H1 (cell line): ENCODE measurements around the gene FRY. TPM values are rescaled to one million over a fixed set of nuclear protein-coding genes. Genes with fewer than 3 reads are reported as not detected.

Source experiments
- CTCF ChIA-PET: fragments of 300-600 bp; sonication (Branson Sonifier 250); formaldehyde crosslinking; loops from one replicate; lab custom pipeline; 2021; ENCODE audit not compliant: partially characterized antibody; lab: Charles Lee
- POLR2A ChIA-PET: fragments of 300-600 bp; sonication (Branson Sonifier 250); formaldehyde crosslinking; loops from one replicate; lab custom pipeline; 2021; ENCODE audit warnings: inconsistent platforms; ENCODE audit not compliant: partially characterized antibody; lab: Charles Lee
- DNase-seq, 2 experiments: peaks; one replicate each; pipeline versions ENCODE4 v3.0.0 to v3.0.0-alpha.2; 2010 to 2022; ENCODE audit warnings: low spot score in 2 of 2, low read depth in 1 of 2, mixed read lengths in 1 of 2
- FAIRE-seq: peaks from 2 replicates; lab custom pipeline; 2011; peaks lifted over from hg19 to GRCh38; lab: Jason Lieb, UNC
- H2AFZ ChIP-seq: 2 replicates; pipeline ENCODE4 v1.8.1; 2012; ENCODE audit warnings: low read length, inconsistent platforms
- H2AK5ac ChIP-seq: 2 replicates; pipeline ENCODE4 v1.6.1; 2013; ENCODE audit warnings: low read depth, low read length
- H2BK120ac ChIP-seq: replicated peaks from 2 replicates; pipeline ENCODE3; 2013; ENCODE audit warnings: low read depth, low read length, inconsistent platforms
- H2BK12ac ChIP-seq: 2 replicates; pipeline ENCODE4 v1.6.1; 2013; ENCODE audit warnings: low read depth, low read length
- H2BK15ac ChIP-seq: 2 replicates; pipeline ENCODE4 v1.6.1; 2013; ENCODE audit warnings: low read length
- H2BK20ac ChIP-seq: 2 replicates; pipeline ENCODE4 v1.6.1; 2013; ENCODE audit warnings: low read length
- H2BK5ac ChIP-seq: 2 replicates; pipeline ENCODE4 v1.6.1; 2013; ENCODE audit warnings: low read depth, low read length
- H3K14ac ChIP-seq: 2 replicates; pipeline ENCODE4 v1.6.1; 2013; ENCODE audit warnings: inconsistent platforms; ENCODE audit not compliant: insufficient read length
- H3K18ac ChIP-seq: 2 replicates; pipeline ENCODE4 v1.6.1; 2013; ENCODE audit warnings: low read length; ENCODE audit errors: extremely low read depth
- H3K23ac ChIP-seq: 2 replicates; pipeline ENCODE4 v1.6.1; 2013; ENCODE audit warnings: inconsistent platforms; ENCODE audit not compliant: insufficient read length
- H3K23me2 ChIP-seq: 2 replicates; pipeline ENCODE4 v1.6.1; 2013; ENCODE audit warnings: low read depth, low read length
- H3K27ac ChIP-seq: 2 replicates; pipeline ENCODE4 v1.6.1; 2011; ENCODE audit warnings: low read depth, low read length, inconsistent platforms
- H3K27me3 ChIP-seq, 4 experiments: replicated peaks in 1 of 4; 1 replicate in 1 of 4; 2 replicates in 3 of 4; pipeline versions ENCODE4 v1.6.1 to v1.8.1; 2011 to 2013; ENCODE audit warnings: low read length in 3 of 4, mild to moderate bottlenecking in 3 of 4, inconsistent platforms in 2 of 4, mixed read lengths in 2 of 4, moderate library complexity in 1 of 4; ENCODE audit not compliant: control insufficient read depth in 3 of 4, insufficient read depth in 3 of 4; ENCODE audit errors: extremely low read depth in 1 of 4
- H3K36me3 ChIP-seq, 4 experiments: 2 replicates each; pipeline versions ENCODE4 v1.6.1 to v1.8.1; 2011 to 2013; ENCODE audit warnings: mild to moderate bottlenecking in 4 of 4, low read length in 3 of 4, moderate library complexity in 2 of 4, control low read depth in 1 of 4, inconsistent platforms in 1 of 4; ENCODE audit not compliant: insufficient read depth in 4 of 4, control insufficient read depth in 2 of 4
- H3K4ac ChIP-seq: replicated peaks from 2 replicates; pipeline ENCODE3; 2013; ENCODE audit warnings: low read length, low read depth, mixed read lengths, inconsistent platforms; ENCODE audit not compliant: insufficient read length
- H3K4me1 ChIP-seq, 4 experiments: replicated peaks in 1 of 4; 1 replicate in 1 of 4; 2 replicates in 3 of 4; pipeline versions ENCODE4 v1.6.1 to v1.8.1; 2011 to 2013; ENCODE audit warnings: low read length in 3 of 4, inconsistent platforms in 2 of 4, mixed read lengths in 1 of 4; ENCODE audit not compliant: insufficient read depth in 4 of 4, control insufficient read depth in 3 of 4
- H3K4me2 ChIP-seq, 2 experiments: 2 replicates each; pipeline versions ENCODE4 v1.6.1 to v1.8.1; 2011 to 2013; ENCODE audit warnings: low read depth in 2 of 2, low read length in 2 of 2, control low read depth in 1 of 2, inconsistent platforms in 1 of 2, mild to moderate bottlenecking in 1 of 2; ENCODE audit not compliant: insufficient read depth in 1 of 2
- H3K4me3 ChIP-seq, 4 experiments: fragments of 200-600, 300-600 bp in 1 of 4; sonication (generic), shearing (Covaris generic), sonication (Bioruptor Twin) in 1 of 4; 2 replicates each; pipeline versions ENCODE4 v1.5.1 to v1.8.1; 2011 to 2016; ENCODE audit warnings: low read length in 4 of 4, low read depth in 3 of 4, control low read depth in 2 of 4, inconsistent platforms in 2 of 4, mild to moderate bottlenecking in 2 of 4, mixed read lengths in 1 of 4, moderate library complexity in 1 of 4; ENCODE audit not compliant: insufficient read depth in 2 of 4; ENCODE audit errors: extremely low read depth in 1 of 4
- H3K56ac ChIP-seq: replicated peaks from 2 replicates; pipeline ENCODE3; 2013; ENCODE audit warnings: low read depth, mild to moderate bottlenecking, mixed read lengths, low read length, inconsistent platforms; ENCODE audit not compliant: insufficient read length
- H3K79me1 ChIP-seq: 2 replicates; pipeline ENCODE4 v1.6.1; 2013; ENCODE audit warnings: low read depth, low read length, control low read depth
- H3K79me2 ChIP-seq, 2 experiments: 2 replicates each; pipeline versions ENCODE4 v1.6.1 to v1.8.1; 2012 to 2013; ENCODE audit warnings: low read length in 2 of 2, mild to moderate bottlenecking in 2 of 2, inconsistent platforms in 1 of 2; ENCODE audit not compliant: insufficient read depth in 2 of 2, control insufficient read depth in 1 of 2
- H3K9ac ChIP-seq, 4 experiments: replicated peaks in 1 of 4; 1 replicate in 1 of 4; 2 replicates in 3 of 4; pipeline versions ENCODE4 v1.6.1 to v1.8.1; 2011 to 2013; ENCODE audit warnings: low read depth in 3 of 4, low read length in 3 of 4, control low read depth in 2 of 4, mild to moderate bottlenecking in 2 of 4, moderate library complexity in 2 of 4, inconsistent platforms in 1 of 4; ENCODE audit errors: extremely low read depth in 1 of 4
- H3K9me3 ChIP-seq, 2 experiments: 2 replicates each; pipeline versions ENCODE4 v1.6.1 to v1.8.1; 2012 to 2013; ENCODE audit warnings: mild to moderate bottlenecking in 2 of 2, moderate library complexity in 2 of 2, control low read depth in 1 of 2, inconsistent platforms in 1 of 2, low read depth in 1 of 2, low read length in 1 of 2, mixed read lengths in 1 of 2; ENCODE audit not compliant: insufficient read depth in 2 of 2
- H4K20me1 ChIP-seq, 2 experiments: replicated peaks in 1 of 2; 2 replicates each; pipeline versions ENCODE3 to v1.8.1; 2011 to 2013; ENCODE audit warnings: inconsistent platforms in 2 of 2, low read length in 2 of 2, mild to moderate bottlenecking in 1 of 2; ENCODE audit not compliant: insufficient read depth in 2 of 2, control insufficient read depth in 1 of 2
- H4K5ac ChIP-seq: 2 replicates; pipeline ENCODE4 v1.6.1; 2013; ENCODE audit warnings: low read length, low read depth, mixed read lengths, inconsistent platforms; ENCODE audit not compliant: insufficient read length
- H4K8ac ChIP-seq: 2 replicates; pipeline ENCODE4 v1.8.0; 2013; ENCODE audit warnings: mild to moderate bottlenecking, moderate library complexity, low read length, inconsistent platforms; ENCODE audit not compliant: insufficient read depth; ENCODE audit errors: extremely low read depth
- H4K91ac ChIP-seq: replicated peaks from 2 replicates; pipeline ENCODE3; 2013; ENCODE audit warnings: low read length, mixed read lengths, inconsistent platforms; ENCODE audit not compliant: insufficient read length
- EGR1 ChIP-seq: IDR thresholded peaks from 2 replicates; pipeline ENCODE4 v1.6.1; 2011; ENCODE audit warnings: low read depth, low read length, borderline replicate concordance
- FOSL1 ChIP-seq: IDR thresholded peaks from 2 replicates; pipeline ENCODE4 v1.6.1; 2011; ENCODE audit warnings: mild to moderate bottlenecking, low read depth, low read length, moderate library complexity; ENCODE audit not compliant: insufficient read depth
- GTF2F1 ChIP-seq: IDR thresholded peaks from 2 replicates; pipeline ENCODE4 v1.6.1; 2012; ENCODE audit warnings: low read depth, low read length, improper control_type of control experiment, borderline replicate concordance
- JUN ChIP-seq: IDR thresholded peaks from 2 replicates; pipeline ENCODE4 v1.6.1; 2011; ENCODE audit warnings: low read depth, mild to moderate bottlenecking, improper control_type of control experiment, low read length
- KDM1A ChIP-seq: fragments of 200-600, 300-600 bp; sonication (generic); IDR thresholded peaks from 2 replicates; pipeline ENCODE4 v1.7.1; 2016; ENCODE audit warnings: mild to moderate bottlenecking, low read length, borderline replicate concordance
- KDM5A ChIP-seq: fragments of 200-600 bp; IDR thresholded peaks from 2 replicates; pipeline ENCODE4 v1.7.1; 2012; ENCODE audit warnings: mild to moderate bottlenecking, low read length, inconsistent platforms, mixed read lengths
- POU5F1 ChIP-seq: IDR thresholded peaks from 2 replicates; pipeline ENCODE4 v1.6.1; 2011; ENCODE audit warnings: low read depth, mild to moderate bottlenecking, low read length, moderate library complexity
- SAP30 ChIP-seq: fragments of 300-600 bp; sonication (generic); IDR thresholded peaks from 2 replicates; pipeline ENCODE4 v1.7.1; 2012; ENCODE audit warnings: low read length, moderate library complexity, mild to moderate bottlenecking, inconsistent platforms; ENCODE audit not compliant: insufficient read depth, insufficient replicate concordance
- SIN3A ChIP-seq, 2 experiments: IDR thresholded peaks in 1 of 2; conservative IDR thresholded peaks in 1 of 2; 2 replicates each; pipeline ENCODE4 v1.6.1; 2011 to 2012; ENCODE audit warnings: low read length in 2 of 2, improper control_type of control experiment in 1 of 2, low read depth in 1 of 2, mild to moderate bottlenecking in 1 of 2
- SUZ12 ChIP-seq: fragments of 200-600 bp; sonication (generic); IDR thresholded peaks from 2 replicates; pipeline ENCODE4 v1.6.1; 2012; ENCODE audit warnings: mild to moderate bottlenecking, inconsistent platforms, low read length, moderate library complexity, mixed read lengths
- TAF1 ChIP-seq: IDR thresholded peaks from 2 replicates; pipeline ENCODE4 v1.6.1; 2011; ENCODE audit warnings: mild to moderate bottlenecking, low read depth, low read length
- WGBS, 2 experiments: shearing (Covaris generic) in 1 of 2; methylation state at CpG; one replicate each; pipeline versions ENCODE4 v1.1.6 to v1.1.7; 2013 to 2015; ENCODE audit warnings: low lambda C conversion rate in 2 of 2, mixed read lengths in 2 of 2, inconsistent platforms in 1 of 2, low coverage in 1 of 2, missing lambda C conversion rate in 1 of 2; ENCODE audit not compliant: insufficient replicate concordance in 2 of 2, insufficient coverage in 1 of 2, insufficient read length in 1 of 2; ENCODE audit errors: extremely low coverage in 1 of 2, missing lambda C conversion rate in 1 of 2; 5-methylcytosine and 5-hydroxymethylcytosine counted together
- polyA plus RNA-seq, 7 experiments: library from polyadenylated mRNA; depleted of rRNA in 3 of 7; stranded (reverse) in 5 of 7; unstranded in 2 of 7; fragments of >200 nt in 5 of 7; fragments of 200-250 nt in 2 of 7; gene quantifications; 1 replicate in 5 of 7; 2 replicates in 1 of 7; 4 replicates in 1 of 7; pipeline versions ENCODE4 v1.2.1 to v1.2.3, GENCODE V29; 2011 to 2013; ENCODE audit warnings: missing spikeins in 2 of 7, mixed read lengths in 2 of 7
- total RNA-seq: library from RNA; stranded (reverse); fragmentation: NEBNext Ultra II Directional; extraction: Animal tissue kit (Norgen Biotek cat#: 25700); gene quantifications from 2 replicates; pipeline ENCODE4 v1.2.1, GENCODE V29; 2021
- TF ChIP-seq, protein P1 (sequence below): IDR thresholded peaks from 2 replicates; pipeline ENCODE4 v1.6.1; 2012; ENCODE audit warnings: low read length, inconsistent platforms

The FRY gene
- total and polyA plus RNA-seq, 2 of the 8 experiments (the other 6 are each of a cell fraction or from before 2014, with no cell fraction given) = 4.3 to 9.2 TPM

DNA sequence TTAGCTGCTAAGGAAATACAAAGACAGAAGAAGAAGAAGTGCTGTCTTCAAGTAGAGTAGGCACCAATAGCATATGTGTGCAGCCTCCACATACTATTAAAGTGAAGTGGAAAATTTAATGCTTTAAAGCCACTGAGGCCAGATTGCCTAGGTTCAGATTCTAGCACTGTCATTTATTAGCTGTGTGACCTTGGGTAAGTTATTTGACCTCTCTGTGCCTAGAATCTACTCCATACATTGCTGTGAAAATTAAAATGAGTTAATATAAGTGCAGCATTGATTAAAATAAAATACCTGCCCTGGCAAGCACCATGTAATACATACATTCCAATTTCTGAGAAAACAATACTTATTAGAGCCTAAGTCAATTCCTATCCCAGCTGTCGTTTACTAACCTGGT lies 110.5 kb downstream of the FRY start:
- no peak overlapping the region for H2BK15ac ChIP-seq
- no peak overlapping the region for H2AFZ ChIP-seq
- no peak overlapping the region for H2AK5ac ChIP-seq
- no peaks in the 10 kb centered on the region for H3K27me3 ChIP-seq
- no peak overlapping the region for H3K9ac ChIP-seq
- FAIRE-seq = no peak
- no peak overlapping the region for H2BK5ac ChIP-seq
- no peak overlapping the region for H3K18ac ChIP-seq
- no peak overlapping the region for H4K8ac ChIP-seq
- 88% methylated on average over 1 of the region's 1 CpG; no CpG with 5 or more reads in 1 of the 2 experiments for WGBS, 2 experiments
- no peaks in the 10 kb centered on the region for H3K9me3 ChIP-seq
- H2BK20ac ChIP-seq = no peak overlapping the region
- no peak overlapping the region for H2BK120ac ChIP-seq
- no peak overlapping the region for H4K91ac ChIP-seq
- H3K23me2 ChIP-seq = no peaks in the 10 kb centered on the region
- no peaks in the 10 kb centered on the region for H3K36me3 ChIP-seq
- no peak for DNase-seq
- no peak overlapping the region for H3K23ac ChIP-seq
- no peak overlapping the region for H3K4me3 ChIP-seq
- H3K4me2 ChIP-seq = no peak overlapping the region
- H3K4me1 ChIP-seq = peaks cover 0 to 12% (median 1%) of the 10 kb centered on the region in 4 experiments; a peak in 2 of 7 replicates
- H2BK12ac ChIP-seq = no peak overlapping the region
- H3K27ac ChIP-seq = no peak overlapping the region
- H3K4ac ChIP-seq = no peak overlapping the region
- no peaks in the 10 kb centered on the region for H3K79me1 ChIP-seq
- ChIA-PET POLR2A (no interaction called here), CTCF (interaction anchor here (1.0 kb wide), 1 partner anchor 54 kb away, joined by 3 read pairs; no protein-coding TSS in a partner anchor)
- H4K5ac ChIP-seq = no peak overlapping the region
- no peak overlapping the region for H3K14ac ChIP-seq
- no peaks in the 10 kb centered on the region for H3K79me2 ChIP-seq
- H4K20me1 ChIP-seq = no peaks in the 10 kb centered on the region
- no peak overlapping the region for H3K56ac ChIP-seq
- TF ChIP-seq JUN (no peak), EGR1 (no peak), SUZ12 (no peak), KDM1A (no peak), SAP30 (no peak), KDM5A (no peak), TAF1 (no peak), GTF2F1 (no peak), FOSL1 (no peak), POU5F1 (no peak), SIN3A (conservative IDR thresholded peaks at IDR 0.05 in 1 of 2, IDR thresholded peaks at IDR 0.05 in 1 of 2; ENCODE audit: low read depth in 1 of 2, low read length in 2 of 2) (no peak)
- TF ChIP-seq, protein P1, sequence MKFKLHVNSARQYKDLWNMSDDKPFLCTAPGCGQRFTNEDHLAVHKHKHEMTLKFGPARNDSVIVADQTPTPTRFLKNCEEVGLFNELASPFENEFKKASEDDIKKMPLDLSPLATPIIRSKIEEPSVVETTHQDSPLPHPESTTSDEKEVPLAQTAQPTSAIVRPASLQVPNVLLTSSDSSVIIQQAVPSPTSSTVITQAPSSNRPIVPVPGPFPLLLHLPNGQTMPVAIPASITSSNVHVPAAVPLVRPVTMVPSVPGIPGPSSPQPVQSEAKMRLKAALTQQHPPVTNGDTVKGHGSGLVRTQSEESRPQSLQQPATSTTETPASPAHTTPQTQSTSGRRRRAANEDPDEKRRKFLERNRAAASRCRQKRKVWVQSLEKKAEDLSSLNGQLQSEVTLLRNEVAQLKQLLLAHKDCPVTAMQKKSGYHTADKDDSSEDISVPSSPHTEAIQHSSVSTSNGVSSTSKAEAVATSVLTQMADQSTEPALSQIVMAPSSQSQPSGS = no peak
